Left renal cortex interstitium (tissue), 4 donors: ENCODE measurements around the gene IFIH1. TPM values are rescaled to one million over a fixed set of nuclear protein-coding genes. Genes with fewer than 3 reads are reported as not detected.
A peak's percentile ranks its signal among the peaks of the same experiment; 100 is the strongest.

Experiments used
- DNase-seq, 4 donors: peaks; one replicate each; pipeline ENCODE4 v3.0.0-alpha.2; 2013; ENCODE audit warnings: low read depth in 4 of 4, low spot score in 2 of 4, missing footprints in 1 of 4
- polyA plus RNA-seq, 4 donors: library from polyadenylated mRNA; unstranded; fragments of 120-200 nt; gene quantifications; one replicate each; pipeline ENCODE4 v1.2.1, GENCODE V29; 2013; ENCODE audit not compliant: insufficient read length in 4 of 4

IFIH1 gene
- polyA plus RNA-seq = 1 to 10 TPM; 5.9 to 9.2 (median 6.3) TPM

DNA sequence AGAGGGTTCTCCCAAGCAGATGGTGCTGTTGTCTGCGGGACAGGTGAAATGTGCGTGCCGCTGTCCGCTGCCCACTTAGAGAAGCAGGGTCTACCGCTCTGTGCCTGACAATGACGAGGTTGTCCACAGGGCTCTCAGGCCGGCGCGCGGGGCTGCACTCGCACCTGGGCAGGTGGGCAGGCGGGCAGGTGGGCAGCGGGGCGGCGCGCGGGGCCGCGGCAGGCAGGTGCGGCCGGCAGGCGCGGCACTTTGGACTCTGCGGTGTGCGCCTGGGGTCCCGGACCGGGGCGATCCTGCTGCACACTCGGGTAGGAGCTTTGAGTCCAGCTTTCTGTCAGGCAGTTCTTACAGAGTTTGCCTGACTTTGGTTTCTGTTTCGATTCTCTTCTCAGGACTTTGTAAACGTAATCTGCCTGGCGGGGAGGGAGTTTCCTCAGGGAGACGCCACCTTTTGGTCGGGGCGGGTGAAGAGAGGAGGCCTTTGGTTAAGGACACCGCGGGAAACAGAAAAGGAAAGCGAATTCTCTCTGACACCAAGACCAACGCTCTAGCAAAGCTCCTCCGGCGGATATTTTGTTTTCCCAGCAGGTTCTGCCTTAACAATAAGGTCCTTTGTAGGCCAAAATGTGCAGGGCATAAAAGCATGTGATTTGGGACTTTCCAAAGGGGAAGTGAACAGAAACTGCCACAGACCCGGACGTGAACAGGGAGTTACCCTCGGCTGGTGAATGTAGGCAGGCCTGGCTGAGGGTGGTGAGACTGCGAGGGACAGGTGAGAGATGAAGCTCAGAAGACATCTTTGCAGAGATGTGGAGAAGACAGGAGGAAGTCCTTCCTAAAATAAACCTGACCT is at the start of gene IFIH1:
IFIH1 (minus strand) TSS at position 357 of the 853 bp plus-strand sequence. CDS start 377 bp downstream, outside the sequence.
- peak in 3 of 4 donors; percentile 50 to 77 (median 60) for DNase-seq

DNA sequence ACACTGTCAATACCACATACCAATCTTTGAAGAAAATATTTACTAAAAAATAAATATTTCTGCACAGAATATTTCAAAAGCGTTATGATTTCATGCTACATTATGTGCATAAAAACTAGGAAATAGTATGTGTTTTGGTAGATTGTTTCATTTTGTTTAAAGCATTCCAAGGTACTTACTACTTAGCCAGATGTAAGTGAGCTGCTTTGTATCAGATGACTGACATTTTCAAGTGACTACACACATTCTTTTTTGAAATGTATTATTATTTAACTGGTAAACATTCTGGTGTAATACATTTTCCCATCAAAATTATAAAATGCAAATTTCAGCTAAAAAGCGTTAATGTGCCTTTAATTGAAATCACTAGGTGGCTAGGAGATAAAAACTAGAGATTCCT is 46.9 kb upstream of the IFIH1 start:
- no peak for DNase-seq

DNA sequence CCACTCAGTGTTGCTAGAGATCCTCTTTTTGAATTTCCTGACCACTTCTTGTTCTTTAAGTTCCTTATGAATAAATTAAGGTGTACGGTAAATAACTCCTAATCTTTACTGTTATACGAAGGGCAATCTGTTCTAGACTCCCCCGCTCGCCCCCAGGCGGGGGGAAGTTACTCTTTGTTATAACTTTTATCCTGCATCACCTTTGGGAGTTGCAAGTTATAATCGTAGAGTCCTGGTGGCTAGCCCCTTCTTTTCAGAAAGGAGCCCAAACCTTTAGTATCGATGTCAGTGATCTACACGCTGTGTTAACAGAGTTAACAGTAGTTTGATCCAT is 26.1 kb upstream of the IFIH1 start:
- peak in 2 of 4 donors; percentile 9 to 13 for DNase-seq

DNA sequence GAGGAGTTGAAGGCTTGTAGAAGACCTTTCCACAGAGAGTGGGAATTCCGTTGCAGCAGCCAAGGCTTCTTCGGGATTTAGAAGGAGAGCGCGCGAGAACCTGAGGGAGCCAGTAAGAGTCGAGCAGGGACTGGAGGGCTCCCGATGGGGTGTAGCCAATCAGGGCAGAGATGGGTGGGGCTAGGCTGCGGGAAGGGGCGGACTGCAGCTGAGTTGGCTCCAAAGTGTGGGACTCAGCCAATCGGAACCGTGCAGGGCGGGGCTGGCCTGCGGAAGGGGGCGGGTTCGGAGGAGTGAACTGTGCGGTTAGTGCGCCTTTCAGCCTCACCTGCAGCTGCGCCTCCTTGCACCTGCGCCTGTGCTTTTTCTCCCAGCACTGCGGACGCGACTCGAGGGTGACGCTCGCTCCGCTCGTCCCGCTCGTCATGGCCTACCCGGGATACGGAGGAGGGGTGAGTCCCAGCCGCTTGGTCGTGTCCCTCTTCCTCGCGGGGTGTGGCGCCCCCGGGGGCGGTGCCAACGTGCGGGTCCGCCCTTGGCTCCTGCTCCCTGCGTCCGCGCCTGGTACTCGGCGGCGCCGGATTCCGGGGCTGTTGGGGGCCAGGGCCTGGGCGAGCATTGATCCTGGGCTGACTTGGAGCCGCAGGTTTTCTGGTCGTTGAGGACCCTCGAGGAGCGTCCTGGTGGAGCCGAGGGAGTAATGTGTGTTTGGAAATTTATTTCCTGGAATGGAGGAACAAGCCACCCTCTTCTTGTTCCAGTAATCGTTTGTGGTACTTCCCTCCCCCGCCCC is 25.5 kb upstream of the IFIH1 start, which contains the start of gene GCA:
GCA (plus strand) TSS at position 309 of the 793 bp plus-strand sequence; CDS start at position 426, 117 bp downstream.
- peak; percentile 69 to 90 (median 77) for DNase-seq

DNA sequence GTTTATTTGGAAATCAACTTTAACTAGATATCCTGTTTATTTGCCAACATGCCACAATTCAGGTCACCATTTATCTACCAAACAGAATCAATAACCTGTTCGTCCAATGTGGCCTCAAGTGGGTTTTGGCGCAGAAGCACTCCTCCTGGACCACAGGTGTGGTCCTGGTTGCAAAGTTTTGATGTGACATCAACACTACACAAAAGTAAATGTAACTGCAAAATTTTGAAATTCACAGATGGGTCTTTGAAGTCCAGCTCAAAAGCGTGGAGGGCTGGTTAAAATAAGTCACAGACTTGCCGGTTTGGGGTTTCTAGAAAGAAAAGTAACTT is 25.0 kb upstream of the IFIH1 start:
- DNase-seq = no peak

DNA sequence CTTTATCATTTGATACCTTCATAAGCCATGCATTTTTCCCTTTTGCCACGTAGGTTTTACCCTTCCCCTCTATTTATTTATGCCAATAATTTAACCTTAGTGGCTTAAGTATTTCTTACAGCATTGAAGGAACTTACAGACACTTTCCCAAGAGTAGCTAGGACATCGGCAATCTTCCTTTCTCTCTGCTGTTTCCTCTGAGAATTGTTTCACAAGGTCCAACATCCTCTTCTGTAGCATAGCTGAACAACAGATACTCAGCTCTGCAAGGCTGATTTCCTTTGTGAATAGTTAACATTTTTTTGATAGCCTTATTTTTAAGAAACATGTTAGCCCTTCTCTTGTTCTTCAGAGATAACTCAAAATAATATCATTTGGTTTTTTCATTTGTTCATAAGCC is 24.4 kb upstream of the IFIH1 start:
- DNase-seq = no peak

DNA sequence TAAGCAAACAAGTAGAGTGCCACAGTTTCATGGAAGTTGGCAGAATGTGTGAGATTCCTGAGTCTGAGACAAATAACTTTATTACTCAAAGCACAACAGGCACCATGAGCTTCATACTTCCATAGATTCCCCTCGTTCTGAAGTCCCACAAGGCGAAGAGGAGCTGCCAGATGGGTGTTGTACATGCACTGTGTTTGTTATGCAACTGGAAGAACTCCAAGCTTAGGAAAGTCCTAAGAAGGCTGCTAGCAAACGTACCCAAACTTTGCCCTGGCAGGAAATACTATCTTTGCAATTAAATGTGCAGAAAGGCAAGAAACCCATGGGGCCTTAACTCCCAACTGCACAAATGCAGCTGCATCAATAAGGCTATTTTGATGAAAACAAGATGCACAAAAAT is 23.8 kb upstream of the IFIH1 start:
- DNase-seq = no peak

DNA sequence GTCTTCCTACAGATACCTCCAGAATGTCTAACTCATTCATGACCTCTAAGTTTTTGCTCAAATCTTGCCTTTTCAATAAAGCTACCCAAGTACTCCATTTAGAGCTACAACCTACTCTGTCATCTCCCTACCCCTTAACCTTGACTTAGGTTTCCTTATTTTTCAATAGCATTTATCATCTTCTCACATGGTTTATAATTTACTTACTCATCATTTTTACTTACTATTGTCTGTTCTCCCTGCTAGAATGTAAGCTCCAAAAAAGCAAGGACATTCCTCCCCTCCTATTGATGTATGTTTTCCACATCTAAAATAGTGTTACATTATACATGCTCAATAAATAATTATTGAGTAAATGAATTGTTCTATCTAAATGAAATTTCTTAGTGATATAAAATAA is 22.3 kb upstream of the IFIH1 start:
- DNase-seq = no peak

DNA sequence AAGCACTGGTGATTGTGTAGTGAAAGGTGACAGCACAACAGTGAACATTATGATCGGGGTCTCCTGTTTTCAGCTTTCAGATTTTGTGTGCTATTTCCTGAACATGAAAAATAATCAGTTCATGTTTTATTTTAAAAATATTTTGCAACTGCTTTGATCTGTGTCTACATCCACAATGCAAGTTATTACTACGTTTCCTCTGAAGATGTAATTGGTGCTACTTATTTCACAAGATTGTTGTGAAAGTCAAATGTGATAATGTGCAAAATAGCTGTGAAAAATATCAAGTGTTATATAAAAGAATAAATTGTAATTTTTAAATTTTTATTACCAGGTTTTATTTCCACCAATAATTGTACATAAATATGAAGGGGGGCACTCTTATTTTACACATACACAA is 19.4 kb upstream of the IFIH1 start:
- DNase-seq = no peak

DNA sequence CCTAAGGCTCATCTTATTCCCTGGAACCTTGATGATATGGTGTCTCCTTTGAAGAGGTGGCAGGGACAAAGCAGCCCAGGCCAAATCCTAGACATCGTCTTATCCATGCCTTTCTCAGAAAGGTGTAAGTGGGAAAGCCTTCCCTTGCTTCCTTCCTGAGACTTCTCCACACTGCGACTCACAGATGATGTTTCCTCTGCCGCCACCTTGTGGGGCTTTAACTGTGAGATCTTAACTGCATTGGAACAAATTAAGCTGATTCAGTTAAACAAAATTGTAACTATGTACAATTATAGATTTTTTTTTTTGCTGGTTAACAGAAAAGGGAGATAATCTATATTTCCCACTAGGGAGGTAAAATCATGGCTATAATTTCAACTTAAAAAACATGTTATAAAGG is 15.5 kb upstream of the IFIH1 start:
- peak in 1 of 4 donors; percentile 7 for DNase-seq

DNA sequence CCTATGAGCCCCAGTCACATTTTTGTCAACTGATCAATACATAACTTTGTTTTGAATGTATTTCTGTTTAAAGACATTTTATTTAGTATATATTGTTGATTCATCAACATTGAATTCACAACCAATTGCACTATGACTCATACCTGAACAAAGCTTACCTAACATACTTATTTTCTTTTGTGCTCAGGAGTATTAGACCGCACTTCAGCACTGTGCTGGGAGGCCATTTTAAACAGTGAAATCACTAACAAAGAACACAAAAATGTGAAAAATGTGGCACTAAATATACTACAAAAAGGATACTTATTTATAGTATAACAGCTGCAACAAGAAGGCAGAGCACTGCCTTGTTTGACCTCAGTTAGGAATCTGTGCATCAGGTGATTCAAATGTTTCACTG is 12.4 kb upstream of the IFIH1 start:
- DNase-seq = no peak

DNA sequence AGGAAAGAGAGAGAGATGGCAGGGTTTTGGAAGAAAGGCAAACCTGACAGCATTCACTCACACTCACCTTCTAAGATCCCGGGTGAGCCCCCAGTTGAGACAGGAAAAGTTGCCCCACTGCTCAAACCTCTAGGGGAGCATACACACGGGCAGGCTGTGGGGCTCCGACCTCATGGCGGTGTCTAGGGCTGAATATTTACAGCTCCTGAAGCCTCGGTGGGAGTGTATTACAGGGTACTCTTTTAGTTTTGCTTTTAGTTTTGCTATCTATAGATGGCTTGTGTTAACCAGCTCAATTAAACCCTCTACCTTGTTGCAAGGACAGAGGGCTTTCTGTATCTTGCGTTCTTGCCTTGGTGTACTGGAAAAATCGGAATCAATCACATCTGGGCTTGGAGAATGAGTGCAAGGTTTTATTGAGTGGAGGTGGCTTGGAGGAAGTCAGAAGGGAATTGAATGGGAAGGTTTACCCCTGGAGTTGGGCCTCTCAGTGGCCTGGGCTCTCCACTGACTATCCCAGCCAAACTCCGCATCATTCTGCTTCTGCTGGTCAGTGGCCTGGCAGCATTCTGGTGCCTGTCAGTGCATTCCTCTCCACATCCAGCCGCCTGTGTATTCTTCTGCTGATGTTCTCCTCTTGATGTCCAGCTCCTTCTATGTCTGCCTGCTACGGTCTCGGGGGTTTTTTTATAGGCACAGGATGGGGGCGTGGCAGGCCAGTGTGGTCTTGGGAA is 10.1 kb upstream of the IFIH1 start:
- no peak for DNase-seq

DNA sequence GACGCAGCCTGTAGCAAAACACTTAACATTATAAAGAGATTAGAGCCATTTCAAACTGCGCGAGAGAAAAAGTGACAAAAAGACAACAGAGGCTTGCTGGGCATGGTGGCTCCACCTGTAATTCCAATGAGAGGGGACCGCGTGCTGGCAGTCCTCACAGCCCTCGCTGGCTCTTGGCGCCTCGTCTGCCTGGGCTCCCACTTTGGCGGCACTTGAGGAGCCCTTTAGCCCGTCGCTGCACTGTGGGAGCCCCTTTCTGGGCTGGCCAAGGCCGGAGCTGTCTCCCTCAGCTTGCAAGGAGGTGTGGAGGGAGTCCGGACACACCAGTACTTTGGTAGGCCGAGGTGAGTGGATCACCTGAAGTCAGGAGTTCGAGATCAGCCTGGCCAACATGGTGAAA is 9.3 kb upstream of the IFIH1 start:
- DNase-seq = no peak

DNA sequence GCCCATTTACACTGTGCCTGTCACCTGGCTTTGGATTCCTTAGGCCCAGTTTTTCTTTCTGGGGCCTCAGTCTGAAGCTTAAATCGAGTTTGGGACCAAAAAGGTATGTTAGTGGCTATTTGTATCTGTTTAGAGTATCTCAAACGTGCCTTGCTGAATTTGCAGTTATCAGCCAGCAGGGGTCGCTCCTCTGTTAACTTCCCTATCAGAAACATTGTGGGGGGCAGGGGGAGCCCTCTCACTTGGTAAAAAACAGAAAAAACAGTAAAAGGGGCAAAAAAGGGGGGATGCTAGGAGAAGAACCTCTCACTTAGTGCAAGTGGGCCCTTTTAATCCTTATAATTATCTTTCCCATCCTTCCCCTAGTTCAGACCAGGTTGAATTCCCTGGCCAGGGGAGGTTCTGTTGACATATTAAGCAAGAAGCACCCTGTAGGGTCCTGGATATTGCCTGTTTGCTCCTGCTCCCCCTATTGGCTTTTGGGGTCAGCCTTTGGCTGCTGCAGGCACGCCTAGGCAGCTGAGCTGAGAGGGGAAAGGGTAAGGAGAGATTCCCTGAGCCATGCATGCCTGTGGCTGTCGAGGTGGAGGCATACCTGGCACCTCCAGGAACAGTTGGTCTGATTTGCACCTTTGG is 8.8 kb upstream of the IFIH1 start:
- DNase-seq = no peak

DNA sequence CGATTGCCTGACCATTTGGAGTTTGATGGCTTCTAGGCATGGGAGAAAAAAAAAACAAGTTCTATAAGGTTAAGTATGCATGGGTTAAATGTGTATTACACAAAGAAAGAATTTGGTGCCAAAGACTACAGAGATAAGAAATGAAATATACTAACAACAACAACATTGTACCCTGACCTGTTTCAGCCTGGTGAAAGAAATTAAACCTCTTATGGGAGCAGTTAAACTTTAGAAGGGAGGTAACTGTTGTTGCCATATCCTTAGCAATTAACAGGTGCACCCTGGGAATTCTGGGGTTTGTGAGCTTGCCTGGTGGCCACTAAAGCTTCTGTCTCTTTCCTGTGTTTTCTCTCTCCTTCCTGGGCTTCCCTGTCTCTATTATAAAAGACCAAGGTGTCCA is 6.5 kb upstream of the IFIH1 start:
- no peak for DNase-seq

DNA sequence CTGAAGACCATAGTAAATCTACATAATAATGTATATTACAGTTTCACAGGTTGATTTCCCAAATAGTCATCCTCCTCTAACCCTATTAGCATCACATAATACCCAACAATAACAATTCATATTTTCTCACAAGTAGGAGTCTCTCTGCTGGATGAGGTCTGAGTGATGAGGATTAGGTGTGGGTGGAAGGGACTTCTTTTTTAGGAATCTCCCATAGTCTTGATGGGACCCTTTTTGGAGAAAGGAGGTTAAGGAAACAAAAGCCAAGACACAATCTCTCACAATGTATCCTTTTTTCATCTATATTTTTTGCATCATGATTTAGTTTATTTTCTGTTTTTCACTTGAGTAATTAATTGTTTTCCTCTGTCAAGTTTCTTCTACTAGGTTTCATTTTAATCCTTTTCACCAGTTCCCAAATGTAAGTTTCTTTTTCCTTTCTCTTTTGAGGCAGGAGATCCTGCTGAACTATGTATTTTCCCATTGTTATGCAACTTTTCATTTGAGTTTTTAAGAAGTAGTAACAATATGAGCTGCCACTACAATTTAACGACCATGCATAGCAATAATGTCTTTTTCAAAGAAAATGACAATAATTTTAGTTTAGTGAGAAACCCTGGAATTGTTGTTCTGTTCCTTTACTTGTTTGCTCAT is 2.5 kb upstream of the IFIH1 start:
- no peak for DNase-seq

DNA sequence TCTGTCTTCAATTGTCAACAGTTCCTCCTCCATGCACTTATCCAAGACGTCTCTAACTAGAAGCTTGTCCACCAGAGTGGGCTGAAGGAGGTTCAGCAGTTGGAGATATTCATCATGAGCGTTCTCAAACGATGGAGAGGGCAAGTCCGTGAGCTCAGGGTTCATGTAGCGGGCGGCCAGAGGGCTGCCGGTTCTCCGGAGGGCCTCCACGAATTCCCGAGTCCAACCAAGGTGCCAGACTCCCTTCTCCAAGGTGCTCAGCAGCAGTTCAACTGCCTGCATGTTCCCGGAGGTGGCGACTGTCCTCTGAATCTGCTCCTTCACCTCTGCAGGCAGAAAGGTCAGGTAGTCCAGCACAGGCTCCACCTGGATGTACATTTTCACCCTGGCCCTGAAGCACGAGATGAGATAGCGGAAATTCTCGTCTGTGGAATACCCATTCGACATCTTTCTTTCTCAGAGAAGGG is 590 bp downstream of the IFIH1 start:
- no peak for DNase-seq

DNA sequence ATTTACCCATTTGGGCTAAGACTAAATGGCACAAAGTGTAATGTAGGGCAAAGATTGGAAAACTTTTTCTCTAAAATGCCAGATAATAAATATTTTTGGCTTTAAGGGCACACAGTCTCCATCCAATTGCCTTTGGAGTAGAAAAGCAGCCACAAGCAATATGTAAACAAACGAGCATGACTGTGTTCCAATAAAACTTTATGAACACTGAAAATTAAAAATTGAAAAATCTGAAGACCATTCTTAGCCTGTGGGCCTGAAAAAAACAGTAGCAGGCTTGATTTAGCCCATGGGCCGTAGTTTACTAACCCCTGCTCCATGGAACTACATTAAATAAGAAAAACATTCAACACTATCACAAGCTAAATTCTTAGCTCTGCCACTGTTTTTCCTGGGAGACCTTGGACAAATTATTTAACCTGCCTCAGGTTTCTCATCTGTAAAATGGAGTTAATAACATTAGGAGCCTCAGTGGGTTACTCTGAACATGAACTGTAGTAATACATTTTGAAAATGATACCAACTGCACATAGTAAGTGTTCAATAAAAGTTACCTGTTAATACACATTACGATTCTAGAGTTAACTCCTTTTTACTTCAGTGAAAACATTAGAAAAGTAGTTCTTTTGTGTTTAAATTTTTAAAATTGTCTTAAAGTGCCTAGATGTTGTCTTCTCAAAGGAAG is 1.3 kb downstream of the IFIH1 start:
- DNase-seq = no peak

DNA sequence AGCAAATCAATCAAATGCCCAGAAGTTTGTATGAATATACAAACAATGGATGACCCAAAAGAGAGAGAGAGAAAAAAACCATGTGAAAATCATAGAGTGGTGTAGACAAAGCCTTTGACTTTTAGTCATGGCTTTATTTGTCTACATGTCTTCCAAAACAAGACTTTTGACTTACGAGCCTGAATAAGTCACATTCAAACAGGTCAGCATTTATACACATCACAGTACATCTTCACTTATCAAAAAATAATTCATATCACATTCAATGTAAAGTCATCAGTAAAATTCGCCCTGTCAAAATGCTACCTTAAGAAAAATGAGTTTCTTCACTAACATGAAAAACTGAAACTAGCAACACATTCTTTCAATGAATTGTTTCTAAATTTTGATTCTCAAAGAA is 1.9 kb downstream of the IFIH1 start:
- no peak for DNase-seq

DNA sequence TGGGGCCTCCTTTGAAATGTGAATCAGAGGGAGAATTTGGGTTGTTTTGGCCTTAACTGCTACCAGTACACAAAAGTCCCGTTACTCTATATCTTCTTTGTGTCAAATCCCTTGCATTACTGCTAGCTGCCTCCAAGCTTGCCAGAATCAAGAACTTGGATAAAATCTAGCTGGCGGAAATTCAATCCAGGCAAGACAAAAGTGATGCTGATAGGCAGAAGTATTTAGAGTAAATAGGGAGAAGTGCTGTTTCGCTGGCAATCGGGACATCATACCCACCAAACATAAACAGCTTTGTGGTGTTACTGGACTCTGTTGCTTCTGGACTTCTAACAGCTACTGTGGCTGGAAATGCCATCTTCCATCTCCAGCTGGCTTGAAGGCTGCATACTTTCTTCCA is 2.5 kb downstream of the IFIH1 start:
- no peak for DNase-seq
